ENCODE measurements around the gene PARD3B. TPM values are rescaled to one million over a fixed set of nuclear protein-coding genes. Genes with fewer than 3 reads are reported as not detected.

The PARD3B gene
- total RNA-seq, 4 donors from 2014 or later = 32.6 to 65.7 (median 38.6) TPM

DNA sequence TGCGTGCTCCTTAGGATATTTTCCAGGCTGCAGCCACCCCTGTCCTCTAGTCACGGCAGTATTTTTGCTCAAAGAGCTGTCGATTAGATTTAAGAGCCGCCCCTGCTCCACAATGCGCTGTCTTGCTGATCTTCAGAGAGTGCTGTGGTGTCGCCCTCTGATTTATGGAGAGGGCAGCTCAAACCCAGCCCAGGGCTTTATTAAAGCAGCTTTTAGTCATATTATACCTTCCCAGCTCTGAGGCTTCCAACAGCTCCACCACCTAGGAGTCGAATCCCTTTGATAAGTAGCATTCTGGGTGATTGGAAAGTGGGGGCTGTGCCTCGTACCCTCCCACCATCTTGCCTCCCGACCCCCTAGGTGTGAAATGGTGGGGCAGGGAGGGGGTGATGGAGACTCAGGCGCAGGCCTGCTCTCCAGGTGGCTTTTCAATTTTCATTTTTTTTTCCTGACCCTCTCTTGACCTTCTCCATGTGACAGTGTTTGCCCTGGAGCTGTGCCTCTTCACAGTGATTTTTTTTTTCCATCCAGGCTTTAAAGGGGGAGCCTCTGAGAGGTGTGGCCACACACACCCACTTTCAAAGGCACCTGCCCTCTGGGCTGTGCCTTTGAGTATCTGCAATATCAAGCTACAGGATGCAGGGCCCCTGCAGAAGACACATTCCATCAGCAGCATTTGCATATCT lies 1084.0 kb downstream of the PARD3B start:
- H3K36me3 ChIP-seq = no peaks in the 10 kb centered on the region
- intact Hi-C loops (cut with DNase I; ENCODE audit: low total_unique reads) (loop anchor here (5.0 kb wide), 1 partner anchor 962 kb away; no protein-coding TSS in a partner anchor), in situ Hi-C loops (cut with MboI; ENCODE audit: low pct_ligation_motif_present in 1 of 4, low pct_unique_long_range_greater_than_20kb in 1 of 4, low sequenced_read_pairs in 3 of 4) (no loop called here)
- no peak for DNase-seq
- H3K4me1 ChIP-seq = no peaks in the 10 kb centered on the region
- H3K9me3 ChIP-seq = no peaks in the 10 kb centered on the region
- no peak overlapping the region for H3K4me3 ChIP-seq
- H3K27ac ChIP-seq = no peak overlapping the region
- TF ChIP-seq POLR2A (IDR thresholded peaks at IDR 0.05) = no peak
- TF ChIP-seq, protein P1, sequence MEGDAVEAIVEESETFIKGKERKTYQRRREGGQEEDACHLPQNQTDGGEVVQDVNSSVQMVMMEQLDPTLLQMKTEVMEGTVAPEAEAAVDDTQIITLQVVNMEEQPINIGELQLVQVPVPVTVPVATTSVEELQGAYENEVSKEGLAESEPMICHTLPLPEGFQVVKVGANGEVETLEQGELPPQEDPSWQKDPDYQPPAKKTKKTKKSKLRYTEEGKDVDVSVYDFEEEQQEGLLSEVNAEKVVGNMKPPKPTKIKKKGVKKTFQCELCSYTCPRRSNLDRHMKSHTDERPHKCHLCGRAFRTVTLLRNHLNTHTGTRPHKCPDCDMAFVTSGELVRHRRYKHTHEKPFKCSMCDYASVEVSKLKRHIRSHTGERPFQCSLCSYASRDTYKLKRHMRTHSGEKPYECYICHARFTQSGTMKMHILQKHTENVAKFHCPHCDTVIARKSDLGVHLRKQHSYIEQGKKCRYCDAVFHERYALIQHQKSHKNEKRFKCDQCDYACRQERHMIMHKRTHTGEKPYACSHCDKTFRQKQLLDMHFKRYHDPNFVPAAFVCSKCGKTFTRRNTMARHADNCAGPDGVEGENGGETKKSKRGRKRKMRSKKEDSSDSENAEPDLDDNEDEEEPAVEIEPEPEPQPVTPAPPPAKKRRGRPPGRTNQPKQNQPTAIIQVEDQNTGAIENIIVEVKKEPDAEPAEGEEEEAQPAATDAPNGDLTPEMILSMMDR (IDR thresholded peaks at IDR 0.05) = no peak
- no peak for TF ChIP-seq EP300 (IDR thresholded peaks at IDR 0.05; ENCODE audit: low read depth)
- no peak for TF ChIP-seq POLR2AphosphoS5 (IDR thresholded peaks at IDR 0.05)
- 47 to 76% methylated on average over 4 to 10 of the region's 10 CpGs for WGBS, 2 donors (ENCODE audit: low coverage in 1 of 2)
- no peaks in the 10 kb centered on the region for H3K27me3 ChIP-seq

DNA sequence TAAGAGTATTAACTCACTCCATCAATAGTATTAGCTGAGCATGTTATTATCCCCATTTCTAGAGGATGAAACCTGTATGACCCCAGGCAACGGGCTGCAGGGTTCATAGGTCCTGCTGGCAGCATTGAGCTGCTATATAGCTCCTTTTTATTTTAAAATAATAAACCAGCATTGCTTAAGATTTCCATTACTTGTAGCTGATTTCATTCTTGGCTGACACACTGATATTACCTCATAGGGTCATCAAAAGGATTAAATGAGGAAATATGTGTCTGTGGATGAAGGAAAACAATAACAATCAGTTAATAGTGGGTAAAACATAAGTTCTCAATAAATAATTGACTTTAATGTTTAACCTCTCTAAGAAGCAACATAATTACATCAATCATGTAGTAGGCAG lies 1088.7 kb downstream of the PARD3B start:
- no peak for TF ChIP-seq POLR2A (IDR thresholded peaks at IDR 0.05)
- TF ChIP-seq, protein P1 (IDR thresholded peaks at IDR 0.05) = no peak
- in situ Hi-C loops (cut with MboI; ENCODE audit: low pct_ligation_motif_present in 1 of 4, low pct_unique_long_range_greater_than_20kb in 1 of 4, low sequenced_read_pairs in 3 of 4) = no loop called here
- no peak for DNase-seq
- H3K9me3 ChIP-seq = no peaks in the 10 kb centered on the region
- intact Hi-C loops (cut with DNase I; ENCODE audit: low total_unique reads) = no loop called here
- no peak overlapping the region for H3K27ac ChIP-seq
- H3K36me3 ChIP-seq = no peaks in the 10 kb centered on the region
- 52 to 67% methylated on average over 1 of the region's 1 CpG for WGBS, 2 donors (ENCODE audit: low coverage in 1 of 2)
- no peaks in the 10 kb centered on the region for H3K27me3 ChIP-seq
- H3K4me3 ChIP-seq = no peak overlapping the region
- H3K4me1 ChIP-seq = no peaks in the 10 kb centered on the region

DNA sequence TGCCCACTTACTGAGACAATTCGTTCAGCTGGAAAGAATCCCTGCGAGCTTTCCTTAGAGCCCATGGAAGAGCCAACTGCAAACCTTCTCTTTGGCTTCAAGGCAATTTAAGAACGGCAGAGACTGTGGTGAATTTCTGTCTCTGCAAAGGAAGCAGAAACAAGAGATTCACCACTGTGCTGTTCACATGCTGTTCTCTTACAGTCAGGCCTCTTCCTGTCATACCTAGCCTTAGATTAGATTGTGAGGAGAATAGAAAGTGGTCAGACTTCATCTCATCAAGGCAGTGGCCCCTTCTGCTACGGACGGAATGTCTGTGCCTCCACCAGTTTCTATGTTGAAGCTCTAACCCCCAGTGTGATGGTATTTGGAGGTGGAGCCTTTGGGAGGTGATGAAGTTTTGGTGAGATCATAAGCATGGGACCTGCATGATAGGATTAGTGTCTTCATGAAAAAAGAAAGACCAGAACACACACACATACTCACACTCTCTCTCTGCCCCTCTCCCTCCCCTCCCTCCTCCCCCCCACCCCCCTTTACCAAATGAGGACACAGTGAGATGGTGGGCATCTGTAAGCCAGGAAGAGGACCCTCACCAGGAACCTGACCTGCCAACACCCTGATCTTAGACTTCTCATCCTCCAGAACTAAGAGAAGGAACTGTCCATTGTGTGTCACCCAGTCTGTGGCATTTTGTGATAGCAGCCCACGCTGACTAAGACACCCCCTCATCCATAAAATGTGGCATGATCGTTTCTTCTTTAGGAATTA lies 1091.5 kb downstream of the PARD3B start:
- intact Hi-C loops (cut with DNase I; ENCODE audit: low total_unique reads) = no loop called here
- no peak for DNase-seq
- WGBS, 2 donors (ENCODE audit: low coverage in 1 of 2) = 75 to 83% methylated on average over 4 to 7 of the region's 7 CpGs
- Histone ChIP-seq H3K4me1 (no peaks in the 10 kb centered on the region), H3K9me3 (no peaks in the 10 kb centered on the region), H3K36me3 (no peaks in the 10 kb centered on the region), H3K27me3 (no peaks in the 10 kb centered on the region), H3K4me3 (no peak overlapping the region), H3K27ac (no peak overlapping the region)
- in situ Hi-C loops (cut with MboI; ENCODE audit: low pct_ligation_motif_present in 1 of 4, low pct_unique_long_range_greater_than_20kb in 1 of 4, low sequenced_read_pairs in 3 of 4) = no loop called here
- no peak for TF ChIP-seq POLR2AphosphoS5 (IDR thresholded peaks at IDR 0.05)
- TF ChIP-seq EP300 (IDR thresholded peaks at IDR 0.05; ENCODE audit: low read depth) = no peak
- TF ChIP-seq, protein P1 (IDR thresholded peaks at IDR 0.05) = no peak
- TF ChIP-seq POLR2A (IDR thresholded peaks at IDR 0.05) = no peak

DNA sequence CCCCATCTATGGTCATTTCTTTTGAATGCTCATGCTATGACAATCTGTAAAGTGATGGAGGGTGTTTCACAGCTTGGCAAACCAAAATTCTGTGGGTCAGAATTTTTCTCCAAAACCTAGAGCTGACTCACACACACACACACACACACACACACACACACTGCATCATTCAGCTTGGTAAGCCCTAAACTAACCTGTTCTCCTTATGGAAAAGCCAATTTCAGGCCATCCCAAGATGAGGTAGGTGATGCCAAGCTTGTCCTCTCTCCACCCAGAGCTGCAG lies 1092.0 kb downstream of the PARD3B start:
- in situ Hi-C loops (cut with MboI; ENCODE audit: low pct_ligation_motif_present in 1 of 4, low pct_unique_long_range_greater_than_20kb in 1 of 4, low sequenced_read_pairs in 3 of 4) = no loop called here

More for the DNA sequence above, 1092.0 kb downstream of the PARD3B start:
- DNase-seq = no peak
- intact Hi-C loops (cut with DNase I; ENCODE audit: low total_unique reads) = no loop called here
- H3K4me3 ChIP-seq = no peak overlapping the region
- H3K36me3 ChIP-seq = no peaks in the 10 kb centered on the region
- H3K4me1 ChIP-seq = no peaks in the 10 kb centered on the region
- no peak overlapping the region for H3K27ac ChIP-seq
- no peaks in the 10 kb centered on the region for H3K9me3 ChIP-seq
- no peak for TF ChIP-seq POLR2A (IDR thresholded peaks at IDR 0.05)
- no peak for TF ChIP-seq EP300 (IDR thresholded peaks at IDR 0.05; ENCODE audit: low read depth)
- H3K27me3 ChIP-seq = no peaks in the 10 kb centered on the region

Measured in transverse colon (tissue), 4 donors.